Suprapubic skin (tissue), 3 donors: ENCODE measurements around the gene DEGS2.

Source experiments
- POLR2A ChIP-seq, 2 donors: fragments of 450-650 bp; IDR thresholded peaks; one replicate each; pipeline ENCODE4 v1.6.1; 2017; ENCODE audit warnings: antibody characterized with exemption in 2 of 2, mild to moderate bottlenecking in 2 of 2, moderate library complexity in 2 of 2
- TF ChIP-seq, protein P1 (sequence below), 2 donors: fragments of 200-600 bp in 1 of 2; fragments of 450-650 bp in 1 of 2; sonication (generic) in 1 of 2; IDR thresholded peaks; one replicate each; pipeline ENCODE4 v1.5.1; 2016 to 2019; ENCODE audit warnings: antibody characterized with exemption in 2 of 2, mild to moderate bottlenecking in 1 of 2, moderate library complexity in 1 of 2

DNA sequence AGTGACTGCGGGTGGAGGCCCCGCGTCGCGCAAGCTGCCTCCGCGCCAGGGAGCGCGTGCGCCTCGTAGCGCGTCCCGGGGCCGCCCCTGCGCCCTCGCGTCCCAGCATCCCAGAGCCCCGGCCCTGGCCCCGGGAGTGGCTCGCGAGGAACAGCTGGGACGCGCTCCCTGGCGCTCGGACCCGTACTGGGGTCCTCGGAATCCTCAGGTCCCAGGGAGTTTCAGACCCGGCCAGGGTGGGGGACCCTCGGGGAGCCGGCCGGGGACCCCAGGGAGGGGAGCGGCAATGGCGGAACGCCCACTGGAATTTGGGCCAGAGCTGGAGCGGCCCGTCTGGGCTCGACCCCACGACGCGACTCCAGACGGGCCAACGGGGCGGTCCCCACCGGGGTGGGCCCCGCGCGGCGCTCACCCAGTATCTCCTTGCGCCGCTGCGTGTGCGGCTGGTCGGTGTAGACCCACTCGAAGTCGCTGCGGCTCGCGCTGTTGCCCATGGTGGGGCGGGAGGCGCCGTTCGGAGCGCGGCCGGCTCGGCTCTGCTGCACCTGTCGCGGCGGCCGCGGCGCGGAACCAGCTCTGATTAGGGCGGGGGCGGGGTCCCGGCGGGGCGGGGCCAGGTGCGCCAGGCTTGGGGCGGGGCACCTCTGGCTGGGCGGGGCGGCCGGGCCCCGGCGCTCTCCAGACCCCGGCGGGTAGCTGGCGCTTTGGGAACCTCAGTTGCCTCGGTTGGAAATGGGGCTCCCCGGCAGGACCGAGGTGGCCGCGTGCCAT is at the start of gene DEGS2:
- no peak for TF ChIP-seq POLR2A (IDR thresholded peaks at IDR 0.05)
- TF ChIP-seq, protein P1, sequence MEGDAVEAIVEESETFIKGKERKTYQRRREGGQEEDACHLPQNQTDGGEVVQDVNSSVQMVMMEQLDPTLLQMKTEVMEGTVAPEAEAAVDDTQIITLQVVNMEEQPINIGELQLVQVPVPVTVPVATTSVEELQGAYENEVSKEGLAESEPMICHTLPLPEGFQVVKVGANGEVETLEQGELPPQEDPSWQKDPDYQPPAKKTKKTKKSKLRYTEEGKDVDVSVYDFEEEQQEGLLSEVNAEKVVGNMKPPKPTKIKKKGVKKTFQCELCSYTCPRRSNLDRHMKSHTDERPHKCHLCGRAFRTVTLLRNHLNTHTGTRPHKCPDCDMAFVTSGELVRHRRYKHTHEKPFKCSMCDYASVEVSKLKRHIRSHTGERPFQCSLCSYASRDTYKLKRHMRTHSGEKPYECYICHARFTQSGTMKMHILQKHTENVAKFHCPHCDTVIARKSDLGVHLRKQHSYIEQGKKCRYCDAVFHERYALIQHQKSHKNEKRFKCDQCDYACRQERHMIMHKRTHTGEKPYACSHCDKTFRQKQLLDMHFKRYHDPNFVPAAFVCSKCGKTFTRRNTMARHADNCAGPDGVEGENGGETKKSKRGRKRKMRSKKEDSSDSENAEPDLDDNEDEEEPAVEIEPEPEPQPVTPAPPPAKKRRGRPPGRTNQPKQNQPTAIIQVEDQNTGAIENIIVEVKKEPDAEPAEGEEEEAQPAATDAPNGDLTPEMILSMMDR (IDR thresholded peaks at IDR 0.05) = no peak
